ENCODE measurements around the gene MAGOH. TPM values are rescaled to one million over a fixed set of nuclear protein-coding genes. Genes with fewer than 3 reads are reported as not detected.

The MAGOH gene
- total and polyA plus RNA-seq, 2 donors (not counting 3 experiments of a cell fraction or from before 2014, with no cell fraction given) = 25.9 to 60.1 TPM

- H3K4me1 ChIP-seq (ENCODE audit: control insufficient read depth, extremely low read depth, insufficient read depth, low read length) = no peaks in the 10 kb centered on the region
- H3K9me3 ChIP-seq (replicated peaks; ENCODE audit: control insufficient read depth, insufficient read depth, low read length) = no peaks in the 10 kb centered on the region
- ChIA-PET CTCF (interaction anchor here (0.8 kb wide), 1 partner anchor 9 kb away, joined by 3 read pairs; no protein-coding TSS in a partner anchor), POLR2A (no interaction called here)
- H3K36me3 ChIP-seq (ENCODE audit: control insufficient read depth in 2 of 2, extremely low read depth in 1 of 2, insufficient read depth in 2 of 2, low read length in 2 of 2) = peaks cover 3 to 9% of the 10 kb centered on the region in 2 experiments
- H3K27ac ChIP-seq (ENCODE audit: insufficient read depth, low read depth, low read length) = no peak overlapping the region
- no peak overlapping the region for H3K4me3 ChIP-seq (replicated peaks in 1 of 3; ENCODE audit: insufficient read depth in 1 of 3, low read depth in 1 of 3, low read length in 3 of 3)
- no peaks in the 10 kb centered on the region for H4K20me1 ChIP-seq (replicated peaks; ENCODE audit: control insufficient read depth, extremely low read depth, insufficient read depth, low read length)
- no peak overlapping the region for H2AFZ ChIP-seq (ENCODE audit: low read depth, low read length)
- TF ChIP-seq MAX (IDR thresholded peaks at IDR 0.05; ENCODE audit: insufficient read depth, insufficient read length) (no peak), FOS (IDR thresholded peaks at IDR 0.05; ENCODE audit: borderline replicate concordance, insufficient read depth, low read length) (no peak), GATA2 (IDR thresholded peaks at IDR 0.05; ENCODE audit: insufficient read depth, insufficient read length, low read depth, low read length) (no peak), POLR2A (IDR thresholded peaks at IDR 0.05; ENCODE audit: low read depth, low read length) (no peak), JUN (IDR thresholded peaks at IDR 0.05; ENCODE audit: borderline replicate concordance, insufficient read depth, insufficient read length, low read depth) (no peak), MYC (IDR thresholded peaks at IDR 0.05; ENCODE audit: low read depth, low read length) (no peak), EZH2 (IDR thresholded peaks at IDR 0.05; ENCODE audit: borderline replicate concordance, low read depth, low read length, severe bottlenecking) (no peak)
- TF ChIP-seq, protein P1, sequence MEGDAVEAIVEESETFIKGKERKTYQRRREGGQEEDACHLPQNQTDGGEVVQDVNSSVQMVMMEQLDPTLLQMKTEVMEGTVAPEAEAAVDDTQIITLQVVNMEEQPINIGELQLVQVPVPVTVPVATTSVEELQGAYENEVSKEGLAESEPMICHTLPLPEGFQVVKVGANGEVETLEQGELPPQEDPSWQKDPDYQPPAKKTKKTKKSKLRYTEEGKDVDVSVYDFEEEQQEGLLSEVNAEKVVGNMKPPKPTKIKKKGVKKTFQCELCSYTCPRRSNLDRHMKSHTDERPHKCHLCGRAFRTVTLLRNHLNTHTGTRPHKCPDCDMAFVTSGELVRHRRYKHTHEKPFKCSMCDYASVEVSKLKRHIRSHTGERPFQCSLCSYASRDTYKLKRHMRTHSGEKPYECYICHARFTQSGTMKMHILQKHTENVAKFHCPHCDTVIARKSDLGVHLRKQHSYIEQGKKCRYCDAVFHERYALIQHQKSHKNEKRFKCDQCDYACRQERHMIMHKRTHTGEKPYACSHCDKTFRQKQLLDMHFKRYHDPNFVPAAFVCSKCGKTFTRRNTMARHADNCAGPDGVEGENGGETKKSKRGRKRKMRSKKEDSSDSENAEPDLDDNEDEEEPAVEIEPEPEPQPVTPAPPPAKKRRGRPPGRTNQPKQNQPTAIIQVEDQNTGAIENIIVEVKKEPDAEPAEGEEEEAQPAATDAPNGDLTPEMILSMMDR (IDR thresholded peaks at IDR 0.05; ENCODE audit: extremely low read depth in 1 of 2, insufficient read depth in 1 of 2, low read depth in 1 of 2, low read length in 2 of 2) = no peak
- H3K79me2 ChIP-seq (ENCODE audit: control insufficient read depth, insufficient read depth, low read length) = no peaks in the 10 kb centered on the region
- H3K4me2 ChIP-seq (ENCODE audit: insufficient read depth, low read length) = no peak overlapping the region
- FAIRE-seq = no peak
- no peak overlapping the region for H3K9ac ChIP-seq (replicated peaks; ENCODE audit: extremely low read depth, insufficient read depth, low read length)
- dilution Hi-C loops (cut with MboI; ENCODE audit: extremely low pct_ligation_motif_present, low sequenced_read_pairs) = no loop called here
- no peaks in the 10 kb centered on the region for H3K27me3 ChIP-seq (ENCODE audit: control insufficient read depth in 2 of 2, insufficient read depth in 2 of 2, low read length in 2 of 2)
- H3K9me1 ChIP-seq (replicated peaks; ENCODE audit: control insufficient read depth, extremely low read depth, insufficient read depth, low read length) = no peaks in the 10 kb centered on the region
- intact Hi-C loops (cut with micrococcal nuclease) = no loop called here
- no peak for DNase-seq (ENCODE audit: low read depth, low spot score)
- no TSS peak for BruUV-seq (replicated peaks)
Observed at GRCh38 chr1:53203466-53203865, 34.9 kb downstream of the MAGOH start.
